HCT116 (cell line): ENCODE measurements around the gene METTL6.

Source experiments
- CTCF ChIP-seq, 3 experiments: fragments of 200-600 bp in 1 of 3; sonication (generic) in 1 of 3; IDR thresholded peaks in 2 of 3; conservative IDR thresholded peaks in 1 of 3; 2 replicates each; pipeline ENCODE4 v1.5.1; 2012 to 2017; ENCODE audit warnings: low read depth in 2 of 3, low read length in 2 of 3, antibody characterized with exemption in 1 of 3, borderline replicate concordance in 1 of 3, control low read depth in 1 of 3, mild to moderate bottlenecking in 1 of 3, mixed read lengths in 1 of 3, mixed run types in 1 of 3, moderate library complexity in 1 of 3; ENCODE audit not compliant: insufficient read depth in 1 of 3
- EZH2 ChIP-seq: fragments of 200-600 bp; sonication (generic); IDR thresholded peaks from 2 replicates; pipeline ENCODE4 v1.6.1; 2017; ENCODE audit warnings: antibody characterized with exemption, mixed run types
- POLR2AphosphoS5 ChIP-seq: IDR thresholded peaks from 2 replicates; pipeline ENCODE4 v1.6.1; 2011; ENCODE audit warnings: mild to moderate bottlenecking, low read depth, low read length, moderate library complexity

- TF ChIP-seq CTCF (IDR thresholded peaks at IDR 0.05 in 2 of 3, conservative IDR thresholded peaks at IDR 0.05 in 1 of 3; ENCODE audit: borderline replicate concordance in 1 of 3, insufficient read depth in 1 of 3, low read depth in 2 of 3, low read length in 2 of 3), result no peak
- no peak for TF ChIP-seq EZH2
- TF ChIP-seq POLR2AphosphoS5, result no peak
Measured at GRCh38 chr3:15467227-15468181, 40.2 kb upstream of the METTL6 start.
